Measurements from ENCODE around the gene TECPR2.
"Not testable (repeated sequence)": the region's sequence is repeated elsewhere in the genome, so short reads cannot be mapped to it uniquely, and the experiment has no call there.

TECPR2 gene

GRCh38 chr14:102333390-102333789, 29.4 kb upstream of the TECPR2 start:
- DNase-seq = no peak
- in situ Hi-C loops (cut with MboI; ENCODE audit: low pct_unique_long_range_greater_than_20kb, low sequenced_read_pairs) = no loop called here

- in situ Hi-C loops (cut with MboI; ENCODE audit: low pct_unique_long_range_greater_than_20kb, low sequenced_read_pairs) = no loop called here
- no peak for DNase-seq
These were observed 28.7 kb upstream of the TECPR2 start for GRCh38 chr14:102333795-102334705.

- DNase-seq = no peak
- in situ Hi-C loops (cut with MboI; ENCODE audit: low pct_unique_long_range_greater_than_20kb, low sequenced_read_pairs) = no loop called here
These were observed 27.6 kb upstream of the TECPR2 start for GRCh38 chr14:102335163-102335562.

- in situ Hi-C loops (cut with MboI; ENCODE audit: low pct_unique_long_range_greater_than_20kb, low sequenced_read_pairs) = no loop called here
- DNase-seq = no peak
These were observed 24.0 kb upstream of the TECPR2 start for GRCh38 chr14:102338724-102339123.

- no peak for DNase-seq
- in situ Hi-C loops (cut with MboI; ENCODE audit: low pct_unique_long_range_greater_than_20kb, low sequenced_read_pairs) = no loop called here
These were observed 21.2 kb upstream of the TECPR2 start for GRCh38 chr14:102341566-102341965.

GRCh38 chr14:102342238-102342637, 20.5 kb upstream of the TECPR2 start:
- in situ Hi-C loops (cut with MboI; ENCODE audit: low pct_unique_long_range_greater_than_20kb, low sequenced_read_pairs) = no loop called here
- no peak for DNase-seq

GRCh38 chr14:102344084-102344483, 18.7 kb upstream of the TECPR2 start:
- in situ Hi-C loops (cut with MboI; ENCODE audit: low pct_unique_long_range_greater_than_20kb, low sequenced_read_pairs) = no loop called here
- no peak for DNase-seq

GRCh38 chr14:102344485-102344884, 18.3 kb upstream of the TECPR2 start:
- no peak for DNase-seq
- in situ Hi-C loops (cut with MboI; ENCODE audit: low pct_unique_long_range_greater_than_20kb, low sequenced_read_pairs) = no loop called here

- in situ Hi-C loops (cut with MboI; ENCODE audit: low pct_unique_long_range_greater_than_20kb, low sequenced_read_pairs) = no loop called here
- DNase-seq = no peak
These were observed 17.5 kb upstream of the TECPR2 start for GRCh38 chr14:102345232-102345631.

GRCh38 chr14:102346645-102347044, 16.1 kb upstream of the TECPR2 start:
- no peak for DNase-seq
- in situ Hi-C loops (cut with MboI; ENCODE audit: low pct_unique_long_range_greater_than_20kb, low sequenced_read_pairs) = no loop called here

GRCh38 chr14:102348376-102348775, 14.4 kb upstream of the TECPR2 start:
- no peak for DNase-seq
- in situ Hi-C loops (cut with MboI; ENCODE audit: low pct_unique_long_range_greater_than_20kb, low sequenced_read_pairs) = no loop called here

- no peak for DNase-seq
- in situ Hi-C loops (cut with MboI; ENCODE audit: low pct_unique_long_range_greater_than_20kb, low sequenced_read_pairs) = no loop called here
These were observed 11.7 kb upstream of the TECPR2 start for GRCh38 chr14:102351023-102351422.

- DNase-seq; in situ Hi-C loops (cut with MboI; ENCODE audit: low pct_unique_long_range_greater_than_20kb, low sequenced_read_pairs): not testable (repeated sequence)
These were observed 11.1 kb upstream of the TECPR2 start for GRCh38 chr14:102351593-102351992.

- DNase-seq = no peak
- in situ Hi-C loops (cut with MboI; ENCODE audit: low pct_unique_long_range_greater_than_20kb, low sequenced_read_pairs) = no loop called here
These were observed 10.5 kb upstream of the TECPR2 start for GRCh38 chr14:102352213-102352612.

- no peak for DNase-seq
- in situ Hi-C loops (cut with MboI; ENCODE audit: low pct_unique_long_range_greater_than_20kb, low sequenced_read_pairs) = no loop called here
These were observed 9.6 kb upstream of the TECPR2 start for GRCh38 chr14:102353126-102353619.

- in situ Hi-C loops (cut with MboI; ENCODE audit: low pct_unique_long_range_greater_than_20kb, low sequenced_read_pairs) = no loop called here
- no peak for DNase-seq
These were observed 6.5 kb upstream of the TECPR2 start for GRCh38 chr14:102356280-102356679.

- in situ Hi-C loops (cut with MboI; ENCODE audit: low pct_unique_long_range_greater_than_20kb, low sequenced_read_pairs) = no loop called here
- DNase-seq = no peak
These were observed 3.4 kb upstream of the TECPR2 start for GRCh38 chr14:102359341-102359740.

GRCh38 chr14:102360388-102360787, 2.4 kb upstream of the TECPR2 start:
- DNase-seq = no peak
- in situ Hi-C loops (cut with MboI; ENCODE audit: low pct_unique_long_range_greater_than_20kb, low sequenced_read_pairs) = no loop called here

GRCh38 chr14:102362084-102362483, 657 bp upstream of the TECPR2 start:
- in situ Hi-C loops (cut with MboI; ENCODE audit: low pct_unique_long_range_greater_than_20kb, low sequenced_read_pairs) = no loop called here
- DNase-seq = no peak

GRCh38 chr14:102363182-102363943, 622 bp downstream of the TECPR2 start:
- in situ Hi-C loops (cut with MboI; ENCODE audit: low pct_unique_long_range_greater_than_20kb, low sequenced_read_pairs) = no loop called here
- peak; percentile 21 for DNase-seq
